Muscle of arm (tissue), 12 donors: ENCODE data around the gene GP1BA. TPM values are rescaled to one million over a fixed set of nuclear protein-coding genes. Genes with fewer than 3 reads are reported as not detected.

ENCODE experiments used
- DNase-seq: peaks from one replicate; pipeline ENCODE4 v3.0.0-alpha.2; 2013
- polyA plus RNA-seq, 12 donors: library from polyadenylated mRNA; unstranded; fragments of 120-200 nt; gene quantifications; one replicate each; pipeline ENCODE4 v1.2.1, GENCODE V29; 2013; ENCODE audit not compliant: insufficient read length in 12 of 12

The GP1BA gene
- polyA plus RNA-seq, 12 donors, result 0.61 to 7.5 (median 1.1) TPM; not detected in 2

GRCh38 chr17:4973256-4974114, 41.4 kb downstream of the GP1BA start:
- no peak for DNase-seq

GRCh38 chr17:4974115-4974670, 42.1 kb downstream of the GP1BA start:
- no peak for DNase-seq

- no peak for DNase-seq
Observed at GRCh38 chr17:4978726-4979125, 46.6 kb downstream of the GP1BA start.

GRCh38 chr17:4980644-4981216, 48.7 kb downstream of the GP1BA start:
- peak; percentile 67 for DNase-seq

GRCh38 chr17:4982305-4982704, 50.2 kb downstream of the GP1BA start:
- no peak for DNase-seq

Other genes with a start within 250 kb of the GP1BA start
- 10 to 100 TPM in 11 of 12 donors, not detected in 1; 26.2 to 56.6 (median 28.7) TPM for gene PELP1, start 228.1 kb upstream of the GP1BA start, polyA plus RNA-seq
- gene ARRB2, start 221.6 kb upstream of the GP1BA start, polyA plus RNA-seq, result 10 to 100 TPM in 11 of 12 donors, not detected in 1; 14.4 to 42.1 (median 18.9) TPM
- 10 to 100 TPM in 11 of 12 donors, not detected in 1; 15.7 to 30.1 (median 16.5) TPM for gene MED11, start 200.8 kb upstream of the GP1BA start, polyA plus RNA-seq
- gene ZMYND15, start 192.4 kb upstream of the GP1BA start, polyA plus RNA-seq, result under 1 TPM in 10 of 12 donors, not detected in 2; 0.08 to 0.68 (median 0.26) TPM
- gene CXCL16, start 192.3 kb upstream of the GP1BA start, polyA plus RNA-seq, result 10 to 100 TPM in 1 of 12 donors, 1 to 10 TPM in 9, not detected in 2; 3.6 to 10.6 (median 4.4) TPM
- gene TM4SF5, start 160.4 kb upstream of the GP1BA start, polyA plus RNA-seq, result under 1 TPM in 1 of 12 donors, not detected in 11; 0.43 TPM
- gene VMO1, start 145.9 kb upstream of the GP1BA start, polyA plus RNA-seq, result 10 to 100 TPM in 1 of 12 donors, 1 to 10 TPM in 8, under 1 TPM in 1, not detected in 2; 0.86 to 10.1 (median 5.1) TPM
- 1 to 10 TPM in 1 of 12 donors, under 1 TPM in 9, not detected in 2; 0.35 to 1.1 (median 0.51) TPM for gene GLTPD2, start 143.3 kb upstream of the GP1BA start, polyA plus RNA-seq
- gene PSMB6, start 136.1 kb upstream of the GP1BA start, polyA plus RNA-seq, result 100 to 1,000 TPM in 1 of 12 donors, 10 to 100 TPM in 10, not detected in 1; 54.7 to 102 (median 94.2) TPM
- 10 to 100 TPM in 11 of 12 donors, not detected in 1; 19.6 to 47.2 (median 24.1) TPM for gene PLD2, start 125.1 kb upstream of the GP1BA start, polyA plus RNA-seq
- gene MINK1, start 98.9 kb upstream of the GP1BA start, polyA plus RNA-seq, result 10 to 100 TPM in 11 of 12 donors, not detected in 1; 21.5 to 61.5 (median 28.0) TPM
- 1 to 10 TPM in 8 of 12 donors, under 1 TPM in 3, not detected in 1; 0.70 to 9.2 (median 1.2) TPM for gene C17orf107, start 32.7 kb upstream of the GP1BA start, polyA plus RNA-seq
- 1 to 10 TPM in 11 of 12 donors, not detected in 1; 1.1 to 5.9 (median 1.6) TPM for gene CHRNE, start 29.2 kb upstream of the GP1BA start, polyA plus RNA-seq
- gene SLC25A11, start 7.8 kb downstream of the GP1BA start, polyA plus RNA-seq, result 10 to 100 TPM in 11 of 12 donors, not detected in 1; 36.3 to 58.0 (median 46.4) TPM
- gene RNF167, start 8.0 kb downstream of the GP1BA start, polyA plus RNA-seq, result 100 to 1,000 TPM in 1 of 12 donors, 10 to 100 TPM in 10, not detected in 1; 65.5 to 159 (median 73.9) TPM
- gene PFN1, start 16.3 kb downstream of the GP1BA start, polyA plus RNA-seq, result 100 to 1,000 TPM in 11 of 12 donors, not detected in 1; 260 to 767 (median 354) TPM
- 1,000 to 10,000 TPM in 10 of 12 donors, 100 to 1,000 TPM in 2; 501 to 7,271 (median 1,745) TPM for gene ENO3, start 18.8 kb downstream of the GP1BA start, polyA plus RNA-seq
- 10 to 100 TPM in 11 of 12 donors, not detected in 1; 62.8 to 91.4 (median 84.4) TPM for gene SPAG7, start 35.5 kb downstream of the GP1BA start, polyA plus RNA-seq
- 10 to 100 TPM in 11 of 12 donors, not detected in 1; 13.8 to 52.0 (median 23.3) TPM for gene CAMTA2, start 55.4 kb downstream of the GP1BA start, polyA plus RNA-seq
- 1 to 10 TPM in 10 of 12 donors, not detected in 2; 3.1 to 6.8 (median 4.7) TPM for gene INCA1, start 65.2 kb downstream of the GP1BA start, polyA plus RNA-seq
- gene KIF1C, start 65.7 kb downstream of the GP1BA start, polyA plus RNA-seq, result 100 to 1,000 TPM in 5 of 12 donors, 10 to 100 TPM in 6, not detected in 1; 66.2 to 127 (median 92.7) TPM
- under 1 TPM in 9 of 12 donors, not detected in 3; 0.05 to 0.45 (median 0.20) TPM for gene SLC52A1, start 103.1 kb downstream of the GP1BA start, polyA plus RNA-seq
- 10 to 100 TPM in 10 of 12 donors, 1 to 10 TPM in 1, not detected in 1; 7.8 to 16.5 (median 12.3) TPM for gene ZFP3, start 146.2 kb downstream of the GP1BA start, polyA plus RNA-seq
- 10 to 100 TPM in 10 of 12 donors, 1 to 10 TPM in 1, not detected in 1; 9.3 to 34.2 (median 11.8) TPM for gene ZNF232, start 179.6 kb downstream of the GP1BA start, polyA plus RNA-seq
- gene USP6, start 183.8 kb downstream of the GP1BA start, polyA plus RNA-seq, result 10 to 100 TPM in 8 of 12 donors, 1 to 10 TPM in 3, not detected in 1; 5.7 to 36.2 (median 21.3) TPM